ENCODE data around the gene DCTN4. TPM values are rescaled to one million over a fixed set of nuclear protein-coding genes. Genes with fewer than 3 reads are reported as not detected.

Gene DCTN4
- total and polyA plus RNA-seq, 9 of the 15 experiments (the other 6 are each of a cell fraction or from before 2014, with no cell fraction given): 20.4 to 64.9 (median 49.9) TPM

DNA sequence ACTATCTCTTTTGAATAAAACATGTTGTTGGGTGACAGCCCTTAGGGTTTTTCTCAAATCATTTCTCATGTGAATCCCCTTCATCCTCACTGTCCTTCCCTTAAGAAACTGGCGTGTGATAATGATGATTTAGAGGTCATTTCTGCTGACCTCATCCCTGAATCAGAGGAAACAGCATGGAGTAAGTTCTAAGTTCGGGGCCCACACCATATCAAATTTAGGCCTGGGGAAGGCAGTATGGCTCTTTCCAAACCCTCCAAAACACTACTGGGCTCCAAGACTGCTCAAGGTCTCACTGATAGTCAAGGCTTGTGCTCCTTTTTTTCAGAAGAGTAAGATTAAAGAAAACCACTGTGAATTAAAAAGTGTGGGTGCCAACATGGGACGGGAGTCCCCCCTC, 18.9 kb upstream of the DCTN4 start:
- peaks cover 27 to 31% of the 10 kb centered on the region in 2 experiments for H3K4me1 ChIP-seq (replicated peaks in 1 of 2; ENCODE audit: control insufficient read depth in 2 of 2, insufficient read depth in 2 of 2, low read length in 2 of 2)
- no peaks in the 10 kb centered on the region for H3K9me1 ChIP-seq (ENCODE audit: control insufficient read depth, insufficient read depth, low read length)
- H3K9me3 ChIP-seq (replicated peaks; ENCODE audit: control insufficient read depth, insufficient read depth, low read depth, low read length): no peaks in the 10 kb centered on the region
- intact Hi-C loops (cut with micrococcal nuclease): loop anchor here (2.0 to 10.0 kb wide), 4 partner anchors 15 to 323 kb away; partner anchors contain the start of gene RBM22
- no peaks in the 10 kb centered on the region for H3K36me3 ChIP-seq (ENCODE audit: control insufficient read depth, insufficient read depth, low read length)
- ATAC-seq (peak; percentile 3; the same call in 1 of the 3 replicates), DNase-seq (ENCODE audit: extremely low read depth in 1 of 4, low spot score in 3 of 4) (peak in 2 of 4 experiments; percentile 21 to 51), FAIRE-seq (peak; percentile 65)
- 15% methylated on average over 3 of the region's 3 CpGs for WGBS (ENCODE audit: insufficient coverage, low coverage, missing lambda C conversion rate)
- H4K20me1 ChIP-seq (replicated peaks; ENCODE audit: control insufficient read depth, insufficient read depth, low read length): no peaks in the 10 kb centered on the region
- CTCF ChIA-PET (ENCODE audit: low intra/inter-chr PET ratio): interaction anchor here (1.3 kb wide), 1 partner anchor 216 kb away, joined by 5 read pairs; no protein-coding TSS in a partner anchor
- H3K4me3 ChIP-seq: no peak overlapping the region
- H2AFZ ChIP-seq (ENCODE audit: low read depth, low read length): peak overlapping the region; percentile 99
- peaks cover 9% of the 10 kb centered on the region; the same call in 1 of the 3 replicates for H3K79me2 ChIP-seq (ENCODE audit: control insufficient read depth, insufficient read depth, low read length)
- H3K27ac ChIP-seq (ENCODE audit: extremely low read depth, low read depth, low read length): peak overlapping the region; percentile 72; the same call in 1 of the 3 replicates
- no TSS peak for BruUV-seq (replicated peaks)
- H3K9ac ChIP-seq (ENCODE audit: insufficient read depth in 1 of 2, low read depth in 2 of 2, low read length in 2 of 2): peak overlapping the region; percentile 66 to 90; a peak in 2 of 4 replicates
- no peaks in the 10 kb centered on the region for H3K27me3 ChIP-seq (ENCODE audit: control insufficient read depth in 2 of 2, insufficient read depth in 2 of 2, low read length in 2 of 2)
- in situ Hi-C loops (cut with MboI): no loop called here
- H3K4me2 ChIP-seq (ENCODE audit: insufficient read depth, low read length): peak overlapping the region; percentile 86
- POLR2A ChIA-PET: interaction anchor here (1.2 to 1.6 kb wide), 2 partner anchors 12 to 19 kb away, joined by 6 read pairs; partner anchors contain the start of gene DCTN4
- TF ChIP-seq ZNF134 (CRISPR knock-in tag; conservative IDR thresholded peaks at IDR 0.05) (0 out of 2 replicates have a peak, but pooled peaks have one; percentile 14), ZNF766 (CRISPR knock-in tag; conservative IDR thresholded peaks at IDR 0.05) (no peak), SIX5 (IDR thresholded peaks at IDR 0.05; ENCODE audit: borderline replicate concordance in 1 of 2, insufficient read depth in 1 of 2, low read depth in 1 of 2, low read length in 2 of 2) (no peak), NR4A1 (CRISPR knock-in tag; IDR thresholded peaks at IDR 0.05) (no peak), NR4A1 (tag; IDR thresholded peaks at IDR 0.05) (0 out of 2 replicates have a peak, but pooled peaks have one; percentile 15), MAFG (tag; conservative IDR thresholded peaks at IDR 0.05) (peak; percentile 87), MECOM (CRISPR knock-in tag; IDR thresholded peaks at IDR 0.05) (peak; percentile 60; the same call in 1 of the 2 replicates), RBM14 (IDR thresholded peaks at IDR 0.05; ENCODE audit: borderline replicate concordance, insufficient read depth, low read depth, low read length) (no peak), TAL1 (IDR thresholded peaks at IDR 0.05) (no peak), HDAC3 (IDR thresholded peaks at IDR 0.05; ENCODE audit: borderline replicate concordance, partially characterized antibody) (peak; percentile 39), EP300 (IDR thresholded peaks at IDR 0.05; ENCODE audit: low read length) (0 out of 2 replicates have a peak, but pooled peaks have one; percentile 11)
- TF ChIP-seq, protein P1, sequence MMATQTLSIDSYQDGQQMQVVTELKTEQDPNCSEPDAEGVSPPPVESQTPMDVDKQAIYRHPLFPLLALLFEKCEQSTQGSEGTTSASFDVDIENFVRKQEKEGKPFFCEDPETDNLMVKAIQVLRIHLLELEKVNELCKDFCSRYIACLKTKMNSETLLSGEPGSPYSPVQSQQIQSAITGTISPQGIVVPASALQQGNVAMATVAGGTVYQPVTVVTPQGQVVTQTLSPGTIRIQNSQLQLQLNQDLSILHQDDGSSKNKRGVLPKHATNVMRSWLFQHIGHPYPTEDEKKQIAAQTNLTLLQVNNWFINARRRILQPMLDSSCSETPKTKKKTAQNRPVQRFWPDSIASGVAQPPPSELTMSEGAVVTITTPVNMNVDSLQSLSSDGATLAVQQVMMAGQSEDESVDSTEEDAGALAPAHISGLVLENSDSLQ (IDR thresholded peaks at IDR 0.05): peak; percentile 79
- TF ChIP-seq, protein P2, sequence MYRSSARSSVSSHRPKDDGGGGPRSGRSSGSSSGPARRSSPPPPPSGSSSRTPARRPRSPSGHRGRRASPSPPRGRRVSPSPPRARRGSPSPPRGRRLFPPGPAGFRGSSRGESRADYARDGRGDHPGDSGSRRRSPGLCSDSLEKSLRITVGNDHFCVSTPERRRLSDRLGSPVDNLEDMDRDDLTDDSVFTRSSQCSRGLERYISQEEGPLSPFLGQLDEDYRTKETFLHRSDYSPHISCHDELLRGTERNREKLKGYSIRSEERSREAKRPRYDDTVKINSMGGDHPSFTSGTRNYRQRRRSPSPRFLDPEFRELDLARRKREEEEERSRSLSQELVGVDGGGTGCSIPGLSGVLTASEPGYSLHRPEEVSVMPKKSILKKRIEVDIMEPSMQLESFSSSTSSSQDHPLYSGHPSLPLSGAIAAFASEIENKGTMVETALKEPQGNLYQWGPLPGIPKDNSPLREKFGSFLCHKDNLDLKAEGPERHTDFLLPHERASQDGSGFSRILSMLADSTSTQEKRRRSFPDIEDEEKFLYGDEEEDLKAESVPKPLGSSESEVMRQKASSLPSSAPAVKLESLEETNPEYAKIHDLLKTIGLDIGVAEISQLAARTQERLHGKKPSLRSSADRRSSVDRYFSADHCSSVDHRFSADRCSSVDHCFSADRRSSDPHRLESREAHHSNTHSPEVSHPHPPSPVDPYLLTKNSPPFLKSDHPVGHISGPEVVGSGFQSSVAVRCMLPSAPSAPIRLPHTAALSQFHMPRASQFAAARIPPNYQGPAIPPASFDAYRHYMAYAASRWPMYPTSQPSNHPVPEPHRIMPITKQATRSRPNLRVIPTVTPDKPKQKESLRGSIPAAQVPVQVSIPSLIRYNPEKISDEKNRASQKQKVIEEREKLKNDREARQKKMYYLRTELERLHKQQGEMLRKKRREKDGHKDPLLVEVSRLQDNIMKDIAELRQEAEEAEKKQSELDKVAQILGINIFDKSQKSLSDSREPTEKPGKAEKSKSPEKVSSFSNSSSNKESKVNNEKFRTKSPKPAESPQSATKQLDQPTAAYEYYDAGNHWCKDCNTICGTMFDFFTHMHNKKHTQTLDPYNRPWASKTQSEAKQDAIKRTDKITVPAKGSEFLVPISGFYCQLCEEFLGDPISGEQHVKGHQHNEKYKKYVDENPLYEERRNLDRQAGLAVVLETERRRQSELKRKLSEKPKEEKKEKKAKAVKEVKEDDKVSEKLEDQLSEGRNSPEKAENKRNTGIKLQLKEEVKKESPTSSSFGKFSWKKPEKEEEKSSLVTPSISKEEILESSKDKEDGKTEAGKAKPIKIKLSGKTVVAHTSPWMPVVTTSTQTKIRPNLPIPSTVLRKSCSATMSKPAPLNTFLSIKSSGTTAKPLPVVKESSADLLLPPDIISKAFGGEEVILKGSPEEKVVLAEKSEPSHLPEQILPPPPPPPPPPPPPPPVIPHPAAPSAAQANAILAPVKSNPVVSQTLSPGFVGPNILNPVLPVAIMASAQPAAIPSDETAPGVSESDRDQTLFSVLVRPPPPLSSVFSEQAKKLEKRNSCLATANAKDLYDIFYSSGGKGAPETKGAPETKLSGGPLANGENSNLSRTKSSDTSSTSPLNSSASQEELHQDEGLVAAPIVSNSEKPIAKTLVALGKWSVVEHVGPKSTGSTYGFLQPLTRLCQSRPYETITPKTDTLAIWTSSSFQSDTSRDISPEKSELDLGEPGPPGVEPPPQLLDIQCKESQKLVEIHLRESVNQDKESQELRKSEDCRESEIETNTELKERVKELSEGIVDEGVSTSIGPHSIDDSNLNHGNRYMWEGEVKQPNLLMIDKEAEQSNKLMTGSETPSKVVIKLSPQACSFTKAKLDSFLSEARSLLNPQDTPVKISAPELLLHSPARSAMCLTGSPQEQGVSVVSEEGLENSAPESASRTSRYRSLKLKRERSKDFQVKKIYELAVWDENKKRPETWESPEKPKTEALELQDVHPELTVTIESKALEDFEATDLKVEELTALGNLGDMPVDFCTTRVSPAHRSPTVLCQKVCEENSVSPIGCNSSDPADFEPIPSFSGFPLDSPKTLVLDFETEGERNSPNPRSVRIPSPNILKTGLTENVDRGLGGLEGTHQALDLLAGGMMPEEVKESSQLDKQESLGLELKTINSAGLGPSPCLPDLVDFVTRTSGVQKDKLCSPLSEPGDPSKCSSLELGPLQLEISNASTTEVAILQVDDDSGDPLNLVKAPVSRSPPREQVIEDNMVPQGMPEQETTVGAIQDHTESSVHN (IDR thresholded peaks at IDR 0.05; ENCODE audit: borderline replicate concordance in 1 of 2, low read depth in 1 of 2): no peak
